Panc1 (cell line): ENCODE results near the gene RB1.

Experiments
- CTCF ChIP-seq: fragments of 450-650 bp; IDR thresholded peaks from 2 replicates; pipeline ENCODE4 v1.5.1; 2017; ENCODE audit warnings: mild to moderate bottlenecking
- POLR2AphosphoS5 ChIP-seq: IDR thresholded peaks from 2 replicates; pipeline ENCODE4 v1.6.1; 2012; ENCODE audit warnings: mild to moderate bottlenecking, low read depth, low read length, moderate library complexity

- TF ChIP-seq CTCF (no peak), POLR2AphosphoS5 (no peak)
Observed at GRCh38 chr13:48508011-48508410, 204.5 kb downstream of the RB1 start.
